Measurements from ENCODE around the gene DYNLL1. TPM values are rescaled to one million over a fixed set of nuclear protein-coding genes. Genes with fewer than 3 reads are reported as not detected.

The DYNLL1 gene
- total and polyA plus RNA-seq, 2 of the 13 experiments (the other 11 are each of a cell fraction or from before 2014, with no cell fraction given) = 271 to 294 TPM

- no peak for TF ChIP-seq ZNF841 (CRISPR knock-in tag; IDR thresholded peaks at IDR 0.05; ENCODE audit: borderline replicate concordance)
- no peak; the same call in 1 of the 2 replicates for TF ChIP-seq ARHGAP35 (CRISPR knock-in tag; IDR thresholded peaks at IDR 0.05; ENCODE audit: borderline replicate concordance)
- TF ChIP-seq FOXP1 (IDR thresholded peaks at IDR 0.05) = no peak; the same call in 1 of the 2 replicates
- TF ChIP-seq FOXP1 (CRISPR knock-in tag; IDR thresholded peaks at IDR 0.05) = peak; percentile 66; the same call in 1 of the 2 replicates
- no peak for TF ChIP-seq SRSF9 (IDR thresholded peaks at IDR 0.05; ENCODE audit: borderline replicate concordance, insufficient read depth, low read depth, low read length, poor library complexity, severe bottlenecking)
- TF ChIP-seq EED (CRISPR knock-in tag; IDR thresholded peaks at IDR 0.05) = no peak
- TF ChIP-seq KDM5B (CRISPR knock-in tag; IDR thresholded peaks at IDR 0.05; ENCODE audit: borderline replicate concordance) = no peak
- no peak for TF ChIP-seq CEBPZ (IDR thresholded peaks at IDR 0.05; ENCODE audit: low read length)
- TF ChIP-seq, protein P1, sequence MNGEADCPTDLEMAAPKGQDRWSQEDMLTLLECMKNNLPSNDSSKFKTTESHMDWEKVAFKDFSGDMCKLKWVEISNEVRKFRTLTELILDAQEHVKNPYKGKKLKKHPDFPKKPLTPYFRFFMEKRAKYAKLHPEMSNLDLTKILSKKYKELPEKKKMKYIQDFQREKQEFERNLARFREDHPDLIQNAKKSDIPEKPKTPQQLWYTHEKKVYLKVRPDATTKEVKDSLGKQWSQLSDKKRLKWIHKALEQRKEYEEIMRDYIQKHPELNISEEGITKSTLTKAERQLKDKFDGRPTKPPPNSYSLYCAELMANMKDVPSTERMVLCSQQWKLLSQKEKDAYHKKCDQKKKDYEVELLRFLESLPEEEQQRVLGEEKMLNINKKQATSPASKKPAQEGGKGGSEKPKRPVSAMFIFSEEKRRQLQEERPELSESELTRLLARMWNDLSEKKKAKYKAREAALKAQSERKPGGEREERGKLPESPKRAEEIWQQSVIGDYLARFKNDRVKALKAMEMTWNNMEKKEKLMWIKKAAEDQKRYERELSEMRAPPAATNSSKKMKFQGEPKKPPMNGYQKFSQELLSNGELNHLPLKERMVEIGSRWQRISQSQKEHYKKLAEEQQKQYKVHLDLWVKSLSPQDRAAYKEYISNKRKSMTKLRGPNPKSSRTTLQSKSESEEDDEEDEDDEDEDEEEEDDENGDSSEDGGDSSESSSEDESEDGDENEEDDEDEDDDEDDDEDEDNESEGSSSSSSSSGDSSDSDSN (CRISPR knock-in tag; IDR thresholded peaks at IDR 0.05) = no peak
- no peak for TF ChIP-seq ZNF24 (IDR thresholded peaks at IDR 0.05)
- TF ChIP-seq SALL2 (CRISPR knock-in tag; IDR thresholded peaks at IDR 0.05) = no peak
- no peak for TF ChIP-seq ATF7-NPFF (CRISPR knock-in tag; IDR thresholded peaks at IDR 0.05; ENCODE audit: low read depth)
- TF ChIP-seq ZNF572 (CRISPR knock-in tag; IDR thresholded peaks at IDR 0.05) = no peak
- TF ChIP-seq HNF1A (IDR thresholded peaks at IDR 0.05; ENCODE audit: low read depth) = no peak
- TF ChIP-seq HNF1A (CRISPR knock-in tag; IDR thresholded peaks at IDR 0.05; ENCODE audit: borderline replicate concordance) = no peak
- TF ChIP-seq ZNF431 (CRISPR knock-in tag; IDR thresholded peaks at IDR 0.05; ENCODE audit: borderline replicate concordance, low read depth) = no peak
- TF ChIP-seq ASH2L (IDR thresholded peaks at IDR 0.05; ENCODE audit: insufficient read length, low read depth, low read length) = peak; percentile 93
- no peak for TF ChIP-seq TOPORS (CRISPR knock-in tag; IDR thresholded peaks at IDR 0.05)
- TF ChIP-seq ZBTB7A (CRISPR knock-in tag; IDR thresholded peaks at IDR 0.05) = no peak
- TF ChIP-seq KLF9 (CRISPR knock-in tag; IDR thresholded peaks at IDR 0.05; ENCODE audit: low read depth) = no peak
- TF ChIP-seq NR0B2 (CRISPR knock-in tag; IDR thresholded peaks at IDR 0.05) = no peak
These were observed 38.3 kb downstream of the DYNLL1 start, which contains the start of gene RNF10 (continued) for GRCh38 chr12:120534203-120534702.
